GM12878 (cell line): ENCODE data around the gene NFASC. TPM values are rescaled to one million over a fixed set of nuclear protein-coding genes. Genes with fewer than 3 reads are reported as not detected.

Source experiments
- ATAC-seq: fragments of 200-7000 bp; cut with Tn5 transposase; 3 replicates; pipeline ENCODE4 v1.9.1; 2020; ENCODE audit warnings: mild to moderate bottlenecking, moderate library complexity
- BruUV-seq: library from RNA; stranded (reverse); fragments of 400-500 nt; replicated peaks from 2 replicates; lab custom pipeline; 2021; lab: Mats Ljungman, UMichigan
- CTCF ChIA-PET: fragments of 300-600 bp; sonication (Branson Sonifier 250); formaldehyde crosslinking; extraction: SDS; loops from one replicate; lab custom pipeline; 2021; ENCODE audit warnings: inconsistent platforms; lab: Yijun Ruan, JAX
- POLR2A ChIA-PET: fragments of 350-600 bp; formaldehyde crosslinking; extraction: SDS; loops from one replicate; lab custom pipeline; 2021; ENCODE audit warnings: inconsistent platforms; lab: Charles Lee
- RAD21 ChIA-PET: fragments of 300-600 bp; sonication (Branson Sonifier 250); formaldehyde crosslinking; loops from one replicate; lab custom pipeline; 2023; ENCODE audit warnings: antibody characterized with exemption; ENCODE audit not compliant: unreplicated experiment; lab: Charles Lee
- SMC1A ChIA-PET: fragments of 300-600 bp; sonication (Branson Sonifier 250); formaldehyde crosslinking; loops from one replicate; lab custom pipeline; 2023; ENCODE audit not compliant: unreplicated experiment, uncharacterized antibody; lab: Charles Lee
- DNase-seq: peaks from one replicate; pipeline ENCODE4 v3.0.0-alpha.2; 2011; ENCODE audit warnings: low read depth, low spot score
- FAIRE-seq: peaks from 3 replicates; lab custom pipeline; 2011; peaks lifted over from hg19 to GRCh38; lab: Jason Lieb, UNC
- H2AFZ ChIP-seq: 2 replicates; pipeline ENCODE4 v1.6.0; 2011; ENCODE audit warnings: low read depth, low read length, control low read depth; ENCODE audit not compliant: control insufficient read depth
- H3K27ac ChIP-seq: 2 replicates; pipeline ENCODE4 v1.5.1; 2011; ENCODE audit warnings: control low read depth; ENCODE audit not compliant: control insufficient read depth, insufficient read depth
- H3K27me3 ChIP-seq, 2 experiments: replicated peaks in 1 of 2; 2 replicates each; pipeline versions ENCODE4 v1.6.0 to v1.6.1; 2011; ENCODE audit warnings: low read length in 1 of 2; ENCODE audit not compliant: control insufficient read depth in 2 of 2, insufficient read depth in 2 of 2
- H3K36me3 ChIP-seq, 2 experiments: 2 replicates each; pipeline ENCODE4 v1.5.1; 2011; ENCODE audit warnings: low read length in 1 of 2; ENCODE audit not compliant: control insufficient read depth in 2 of 2, insufficient read depth in 2 of 2
- H3K4me1 ChIP-seq: 2 replicates; pipeline ENCODE4 v1.6.1; 2011; ENCODE audit warnings: mild to moderate bottlenecking, low read length, moderate library complexity, mixed read lengths; ENCODE audit not compliant: control insufficient read depth, insufficient read depth
- H3K4me2 ChIP-seq: 2 replicates; pipeline ENCODE4 v1.6.0; 2011; ENCODE audit warnings: control low read depth; ENCODE audit not compliant: control insufficient read depth, insufficient read depth
- H3K4me3 ChIP-seq: fragments of 200-600 bp; sonication (generic); 2 replicates; pipeline ENCODE4 v1.5.1; 2016
- H3K79me2 ChIP-seq: 2 replicates; pipeline ENCODE4 v1.6.0; 2011; ENCODE audit warnings: low read length; ENCODE audit not compliant: control insufficient read depth, insufficient read depth
- H3K9ac ChIP-seq: 2 replicates; pipeline ENCODE4 v1.8.0; 2011; ENCODE audit warnings: low read length, control low read depth, mixed read lengths; ENCODE audit not compliant: control insufficient read depth, insufficient read depth
- H3K9me3 ChIP-seq: replicated peaks from 3 replicates; pipeline ENCODE4 v1.5.1; 2011; ENCODE audit warnings: mild to moderate bottlenecking, low read length; ENCODE audit not compliant: control insufficient read depth, insufficient read depth
- H4K20me1 ChIP-seq: 2 replicates; pipeline ENCODE4 v1.6.0; 2011; ENCODE audit not compliant: control insufficient read depth, insufficient read depth
- BHLHE40 ChIP-seq, 2 experiments: fragments of 450-650 bp in 1 of 2; IDR thresholded peaks; 2 replicates each; pipeline ENCODE4 v1.6.1; 2011 to 2017; ENCODE audit warnings: low read depth in 2 of 2, borderline replicate concordance in 1 of 2, improper control_type of control experiment in 1 of 2, low read length in 1 of 2, mild to moderate bottlenecking in 1 of 2
- DPF2 ChIP-seq: fragments of 450-650 bp; IDR thresholded peaks from 2 replicates; pipeline ENCODE4 v1.6.1; 2017; ENCODE audit warnings: mild to moderate bottlenecking
- GATAD2B ChIP-seq: fragments of 450-650 bp; conservative IDR thresholded peaks from 2 replicates; pipeline ENCODE4 v1.6.1; 2017; ENCODE audit warnings: low read depth, mild to moderate bottlenecking, moderate library complexity
- NRF1 ChIP-seq: conservative IDR thresholded peaks from 2 replicates; pipeline ENCODE4 v1.6.1; 2011; ENCODE audit warnings: mild to moderate bottlenecking, low read depth, low read length, improper control_type of control experiment
- TCF12 ChIP-seq: IDR thresholded peaks from 2 replicates; pipeline ENCODE4 v1.6.1; 2011; ENCODE audit warnings: low read depth, mild to moderate bottlenecking, low read length
- ZNF274 ChIP-seq: IDR thresholded peaks from one replicate; pipeline ENCODE4 v1.8.0; 2011; ENCODE audit not compliant: insufficient read length, insufficient read depth
- WGBS: methylation state at CpG from one replicate; pipeline ENCODE4 v1.1.6; 2016; ENCODE audit warnings: low lambda C conversion rate; ENCODE audit not compliant: insufficient replicate concordance, insufficient coverage; ENCODE audit errors: missing lambda C conversion rate; 5-methylcytosine and 5-hydroxymethylcytosine counted together
- in situ Hi-C: fragments of 300-500 bp; cut with MboI; formaldehyde crosslinking; loops from 9 replicates; pipeline ENCODE4 v1.14.3; 2018; ENCODE audit warnings: mixed read lengths
- intact Hi-C: fragments of 100-400 bp; cut with micrococcal nuclease; formaldehyde crosslinking; loops from one replicate; pipeline ENCODE4 v1.14.2; 2022; ENCODE audit not compliant: unreplicated experiment
- polyA plus RNA-seq, 11 experiments: library from polyadenylated mRNA; depleted of rRNA in 4 of 11; unstranded in 6 of 11; stranded (reverse) in 5 of 11; fragments of >200 nt; fragmentation: Nextera tagmentation in 4 of 11; fragmentation: Illumina TruSeq in 1 of 11; extraction: Ambion mirVana in 4 of 11; extraction: Trizol in 1 of 11; gene quantifications; 1 replicate in 1 of 11; 2 replicates in 10 of 11; pipeline versions ENCODE4 v1.2.1 to v1.2.3, GENCODE V29; 2011 to 2016; ENCODE audit warnings: inconsistent platforms in 2 of 11, missing spikeins in 2 of 11, low read depth in 1 of 11
- total RNA-seq, 4 experiments: library from RNA; depleted of rRNA in 3 of 4; stranded (reverse); fragments of >200 nt in 3 of 4; fragmentation: Illumina TruSeq in 1 of 4; extraction: Trizol in 1 of 4; gene quantifications; 2 replicates each; pipeline versions ENCODE4 v1.2.1 to v1.2.3, GENCODE V29; 2013 to 2021
- TF ChIP-seq, protein P1 (sequence below): fragments of 150-350 bp; IDR thresholded peaks from 2 replicates; pipeline ENCODE4 v1.6.1; 2014; ENCODE audit warnings: mild to moderate bottlenecking, low read depth, low read length
- TF ChIP-seq, protein P2 (sequence below): IDR thresholded peaks from 2 replicates; pipeline ENCODE4 v1.6.1; 2012; ENCODE audit warnings: low read depth, low read length, improper control_type of control experiment
- TF ChIP-seq, protein P3 (sequence below): fragments of 450-650 bp; IDR thresholded peaks from 2 replicates; pipeline ENCODE4 v1.6.1; 2016; ENCODE audit warnings: mild to moderate bottlenecking
- TF ChIP-seq, protein P4 (sequence below): fragments of 150-350 bp; IDR thresholded peaks from 2 replicates; pipeline ENCODE4 v1.6.1; 2016; ENCODE audit warnings: low read depth, low read length

Gene NFASC
- total and polyA plus RNA-seq, 10 of the 15 experiments (the other 5 are each of a cell fraction or from before 2014, with no cell fraction given) = 0.04 to 0.31 (median 0.12) TPM; not detected in 4

DNA sequence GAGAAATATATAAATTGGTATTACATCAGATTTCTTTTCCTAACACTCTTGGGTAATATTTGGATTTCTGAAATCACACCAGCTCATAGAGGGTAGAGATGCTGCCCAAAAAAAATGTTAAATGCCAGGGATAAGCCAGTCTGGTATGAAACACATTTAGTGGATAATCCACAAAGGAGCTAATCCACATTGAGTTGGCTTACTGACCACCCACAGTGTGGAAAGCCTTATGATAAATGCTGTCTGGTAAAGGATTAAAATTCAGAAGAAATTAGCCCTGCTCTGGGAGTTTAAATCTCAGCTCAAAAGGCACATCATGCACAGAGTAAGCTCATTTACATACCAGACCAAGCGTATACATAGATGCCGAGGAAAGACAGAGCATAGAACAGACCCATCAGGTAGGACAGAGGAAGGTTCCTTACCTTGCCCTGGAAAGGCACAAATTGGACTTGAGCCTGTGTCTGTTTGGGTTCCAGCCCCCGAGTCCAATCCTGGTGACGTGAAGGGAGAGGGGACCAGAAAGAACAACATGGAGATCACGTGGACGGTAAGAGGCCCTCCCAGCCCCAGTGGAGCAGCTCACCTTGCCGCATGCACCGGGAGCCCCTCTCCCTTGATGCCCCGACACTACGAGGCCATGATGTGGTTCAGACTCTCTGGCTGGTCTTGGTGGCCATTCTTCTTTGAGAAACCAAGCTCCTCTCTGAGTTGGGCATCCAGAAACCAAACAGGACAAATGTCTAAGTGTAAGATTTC lies 109.4 kb downstream of the NFASC start:
- SMC1A ChIA-PET = interaction anchor here (1.0 kb wide), 1 partner anchor 248 kb away, joined by 3 read pairs; no protein-coding TSS in a partner anchor
- no peaks in the 10 kb centered on the region for H4K20me1 ChIP-seq
- POLR2A ChIA-PET = no interaction called here
- TF ChIP-seq BHLHE40 (IDR thresholded peaks at IDR 0.05; ENCODE audit: borderline replicate concordance in 1 of 2, low read depth in 2 of 2, low read length in 1 of 2) (no peak), ZNF274 (no peak), TCF12 (no peak), DPF2 (no peak), GATAD2B (no peak), NRF1 (no peak)
- TF ChIP-seq, protein P1, sequence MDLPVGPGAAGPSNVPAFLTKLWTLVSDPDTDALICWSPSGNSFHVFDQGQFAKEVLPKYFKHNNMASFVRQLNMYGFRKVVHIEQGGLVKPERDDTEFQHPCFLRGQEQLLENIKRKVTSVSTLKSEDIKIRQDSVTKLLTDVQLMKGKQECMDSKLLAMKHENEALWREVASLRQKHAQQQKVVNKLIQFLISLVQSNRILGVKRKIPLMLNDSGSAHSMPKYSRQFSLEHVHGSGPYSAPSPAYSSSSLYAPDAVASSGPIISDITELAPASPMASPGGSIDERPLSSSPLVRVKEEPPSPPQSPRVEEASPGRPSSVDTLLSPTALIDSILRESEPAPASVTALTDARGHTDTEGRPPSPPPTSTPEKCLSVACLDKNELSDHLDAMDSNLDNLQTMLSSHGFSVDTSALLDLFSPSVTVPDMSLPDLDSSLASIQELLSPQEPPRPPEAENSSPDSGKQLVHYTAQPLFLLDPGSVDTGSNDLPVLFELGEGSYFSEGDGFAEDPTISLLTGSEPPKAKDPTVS = no peak
- TF ChIP-seq, protein P2, sequence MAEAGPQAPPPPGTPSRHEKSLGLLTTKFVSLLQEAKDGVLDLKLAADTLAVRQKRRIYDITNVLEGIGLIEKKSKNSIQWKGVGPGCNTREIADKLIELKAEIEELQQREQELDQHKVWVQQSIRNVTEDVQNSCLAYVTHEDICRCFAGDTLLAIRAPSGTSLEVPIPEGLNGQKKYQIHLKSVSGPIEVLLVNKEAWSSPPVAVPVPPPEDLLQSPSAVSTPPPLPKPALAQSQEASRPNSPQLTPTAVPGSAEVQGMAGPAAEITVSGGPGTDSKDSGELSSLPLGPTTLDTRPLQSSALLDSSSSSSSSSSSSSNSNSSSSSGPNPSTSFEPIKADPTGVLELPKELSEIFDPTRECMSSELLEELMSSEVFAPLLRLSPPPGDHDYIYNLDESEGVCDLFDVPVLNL = no peak
- TF ChIP-seq, protein P3, sequence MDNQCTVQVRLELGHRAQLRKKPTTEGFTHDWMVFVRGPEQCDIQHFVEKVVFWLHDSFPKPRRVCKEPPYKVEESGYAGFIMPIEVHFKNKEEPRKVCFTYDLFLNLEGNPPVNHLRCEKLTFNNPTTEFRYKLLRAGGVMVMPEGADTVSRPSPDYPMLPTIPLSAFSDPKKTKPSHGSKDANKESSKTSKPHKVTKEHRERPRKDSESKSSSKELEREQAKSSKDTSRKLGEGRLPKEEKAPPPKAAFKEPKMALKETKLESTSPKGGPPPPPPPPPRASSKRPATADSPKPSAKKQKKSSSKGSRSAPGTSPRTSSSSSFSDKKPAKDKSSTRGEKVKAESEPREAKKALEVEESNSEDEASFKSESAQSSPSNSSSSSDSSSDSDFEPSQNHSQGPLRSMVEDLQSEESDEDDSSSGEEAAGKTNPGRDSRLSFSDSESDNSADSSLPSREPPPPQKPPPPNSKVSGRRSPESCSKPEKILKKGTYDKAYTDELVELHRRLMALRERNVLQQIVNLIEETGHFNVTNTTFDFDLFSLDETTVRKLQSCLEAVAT = no peak
- TF ChIP-seq, protein P4, sequence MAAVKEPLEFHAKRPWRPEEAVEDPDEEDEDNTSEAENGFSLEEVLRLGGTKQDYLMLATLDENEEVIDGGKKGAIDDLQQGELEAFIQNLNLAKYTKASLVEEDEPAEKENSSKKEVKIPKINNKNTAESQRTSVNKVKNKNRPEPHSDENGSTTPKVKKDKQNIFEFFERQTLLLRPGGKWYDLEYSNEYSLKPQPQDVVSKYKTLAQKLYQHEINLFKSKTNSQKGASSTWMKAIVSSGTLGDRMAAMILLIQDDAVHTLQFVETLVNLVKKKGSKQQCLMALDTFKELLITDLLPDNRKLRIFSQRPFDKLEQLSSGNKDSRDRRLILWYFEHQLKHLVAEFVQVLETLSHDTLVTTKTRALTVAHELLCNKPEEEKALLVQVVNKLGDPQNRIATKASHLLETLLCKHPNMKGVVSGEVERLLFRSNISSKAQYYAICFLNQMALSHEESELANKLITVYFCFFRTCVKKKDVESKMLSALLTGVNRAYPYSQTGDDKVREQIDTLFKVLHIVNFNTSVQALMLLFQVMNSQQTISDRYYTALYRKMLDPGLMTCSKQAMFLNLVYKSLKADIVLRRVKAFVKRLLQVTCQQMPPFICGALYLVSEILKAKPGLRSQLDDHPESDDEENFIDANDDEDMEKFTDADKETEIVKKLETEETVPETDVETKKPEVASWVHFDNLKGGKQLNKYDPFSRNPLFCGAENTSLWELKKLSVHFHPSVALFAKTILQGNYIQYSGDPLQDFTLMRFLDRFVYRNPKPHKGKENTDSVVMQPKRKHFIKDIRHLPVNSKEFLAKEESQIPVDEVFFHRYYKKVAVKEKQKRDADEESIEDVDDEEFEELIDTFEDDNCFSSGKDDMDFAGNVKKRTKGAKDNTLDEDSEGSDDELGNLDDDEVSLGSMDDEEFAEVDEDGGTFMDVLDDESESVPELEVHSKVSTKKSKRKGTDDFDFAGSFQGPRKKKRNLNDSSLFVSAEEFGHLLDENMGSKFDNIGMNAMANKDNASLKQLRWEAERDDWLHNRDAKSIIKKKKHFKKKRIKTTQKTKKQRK = no peak
- TF ChIP-seq, all 136 proteins: peak for 0
- RAD21 ChIA-PET = interaction anchor here (1.0 to 2.1 kb wide), 4 partner anchors 9 to 274 kb away, joined by 3 to 8 read pairs (median 4); no protein-coding TSS in a partner anchor
- FAIRE-seq = no peak
- 24% methylated on average over 10 of the region's 10 CpGs for WGBS
- intact Hi-C loops (loop anchor here (10.0 kb wide), 1 partner anchor 355 kb away; no protein-coding TSS in a partner anchor), in situ Hi-C loops (loop anchor here (5.0 kb wide), 3 partner anchors 82 to 277 kb away; no protein-coding TSS in a partner anchor)
- Histone ChIP-seq H3K79me2 (no peaks in the 10 kb centered on the region), H3K4me1 (peaks cover 6% of the 10 kb centered on the region), H2AFZ (no peak overlapping the region), H3K4me2 (no peak overlapping the region), H3K36me3 (no peaks in the 10 kb centered on the region), H3K27me3 (peaks cover 0 to 2% of the 10 kb centered on the region in 2 experiments; a peak in 2 of 4 replicates), H3K9ac (no peak overlapping the region), H3K4me3 (no peak overlapping the region), H3K27ac (no peak overlapping the region), H3K9me3 (no peaks in the 10 kb centered on the region)
- no TSS peak for BruUV-seq
- no peak for ATAC-seq
- CTCF ChIA-PET = interaction anchor here (0.6 to 2.6 kb wide), 5 partner anchors 10 to 272 kb away, joined by 3 to 24 read pairs (median 9); no protein-coding TSS in a partner anchor
- no peak for DNase-seq
